ENCODE measurements around the gene SYNGR3.
A peak's percentile ranks its signal among the peaks of the same experiment; 100 is the strongest.

SYNGR3 gene

DNA sequence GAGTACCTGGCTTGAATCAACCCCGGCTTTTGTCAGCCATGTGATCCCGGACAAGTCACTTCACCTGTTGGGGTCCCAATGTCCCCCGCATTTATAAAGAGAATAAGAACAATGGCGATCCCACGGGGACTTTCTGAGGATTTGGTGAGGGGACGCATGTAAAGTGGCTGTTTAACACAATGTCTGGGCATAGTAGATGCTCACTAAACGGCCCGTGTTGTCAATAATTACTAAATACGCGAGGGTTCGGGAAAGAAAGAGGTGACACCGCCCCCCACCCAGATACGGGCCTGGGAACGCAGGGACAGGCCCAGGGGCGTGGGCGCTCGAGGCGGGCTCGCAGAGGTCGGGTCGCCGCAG is 1.8 kb downstream of the SYNGR3 start:
- FAIRE-seq (no peak), DNase-seq (ENCODE audit: insufficient read length, low spot score) (no peak)
- no peak for TF ChIP-seq POU2F2 (IDR thresholded peaks at IDR 0.05; ENCODE audit: low read depth, low read length)

DNA sequence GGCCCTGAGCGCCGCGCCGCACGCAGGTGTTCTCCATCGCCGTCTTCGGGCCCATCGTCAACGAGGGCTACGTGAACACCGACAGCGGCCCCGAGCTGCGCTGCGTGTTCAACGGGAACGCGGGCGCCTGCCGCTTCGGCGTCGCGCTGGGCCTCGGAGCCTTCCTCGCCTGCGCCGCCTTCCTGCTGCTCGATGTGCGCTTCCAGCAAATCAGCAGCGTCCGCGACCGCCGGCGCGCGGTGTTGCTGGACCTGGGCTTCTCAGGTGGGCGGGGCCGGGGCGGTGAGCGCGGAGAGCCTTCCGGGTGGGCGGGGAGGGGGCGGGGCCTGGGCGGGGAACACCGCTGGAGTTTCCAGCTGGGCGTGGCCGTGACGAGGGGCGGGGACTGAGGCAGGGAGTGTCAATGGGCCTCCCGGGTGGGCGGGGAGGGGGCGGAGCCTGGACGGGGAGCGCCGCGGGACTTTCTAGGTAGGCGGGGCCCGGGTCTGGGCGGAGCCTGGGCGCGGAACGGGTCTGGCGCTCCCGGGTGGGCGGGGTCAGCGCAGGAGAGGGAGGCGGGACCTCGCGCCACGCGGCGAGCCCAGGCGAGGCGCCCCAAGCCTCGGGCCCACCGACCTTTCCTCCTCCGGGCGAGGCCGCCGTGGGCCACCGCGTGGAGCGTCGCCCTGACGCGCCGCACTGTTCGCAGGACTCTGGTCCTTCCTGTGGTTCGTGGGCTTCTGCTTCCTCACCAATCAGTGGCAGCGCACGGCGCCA is 2.4 kb downstream of the SYNGR3 start:
- peak; percentile 35; the same call in 1 of the 2 replicates for TF ChIP-seq POLR2A (IDR thresholded peaks at IDR 0.05; ENCODE audit: low read depth, low read length)
- TF ChIP-seq PAX5 (IDR thresholded peaks at IDR 0.05; ENCODE audit: insufficient read depth, low read length, severe bottlenecking), result no peak
- TF ChIP-seq POU2F2 (IDR thresholded peaks at IDR 0.05; ENCODE audit: low read depth, low read length), result no peak
- TF ChIP-seq TAF1 (IDR thresholded peaks at IDR 0.05; ENCODE audit: low read depth, low read length), result 0 out of 2 replicates have a peak, but pooled peaks have one; percentile 24
- TF ChIP-seq SPI1 (IDR thresholded peaks at IDR 0.05; ENCODE audit: low read depth, low read length), result no peak
- 0 out of 2 replicates have a peak, but pooled peaks have one; percentile 22 for TF ChIP-seq POLR2AphosphoS5 (IDR thresholded peaks at IDR 0.05; ENCODE audit: low read depth, low read length)
- FAIRE-seq, result peak; percentile 72

DNA sequence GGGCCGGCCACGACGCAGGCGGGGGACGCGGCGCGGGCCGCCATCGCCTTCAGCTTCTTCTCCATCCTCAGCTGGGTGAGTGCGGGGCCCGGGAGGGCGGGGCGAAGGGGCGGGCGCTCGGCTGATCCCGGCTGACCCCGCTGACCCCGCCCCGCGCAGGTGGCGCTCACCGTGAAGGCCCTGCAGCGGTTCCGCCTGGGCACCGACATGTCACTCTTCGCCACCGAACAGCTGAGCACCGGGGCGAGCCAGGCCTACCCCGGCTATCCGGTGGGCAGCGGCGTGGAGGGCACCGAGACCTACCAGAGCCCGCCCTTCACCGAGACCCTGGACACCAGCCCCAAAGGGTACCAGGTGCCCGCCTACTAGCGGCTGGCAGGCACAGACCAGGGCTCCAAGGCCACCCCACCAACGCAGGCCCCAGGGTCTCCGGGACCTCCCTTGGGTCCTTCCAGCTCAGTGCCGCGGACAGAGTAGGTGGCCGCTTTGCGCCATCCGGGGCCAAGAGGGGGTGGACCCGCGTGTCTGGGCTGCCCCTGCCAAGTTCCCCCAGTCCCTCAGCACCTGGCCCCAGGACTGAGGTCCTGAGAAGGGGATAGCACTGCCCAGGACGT is 3.0 kb downstream of the SYNGR3 start:
- no peak for TF ChIP-seq SPI1 (IDR thresholded peaks at IDR 0.05; ENCODE audit: low read depth, low read length)
- no peak for TF ChIP-seq POLR2A (IDR thresholded peaks at IDR 0.05; ENCODE audit: low read depth, low read length)
- TF ChIP-seq TAF1 (IDR thresholded peaks at IDR 0.05; ENCODE audit: low read depth, low read length), result no peak
- no peak for TF ChIP-seq POU2F2 (IDR thresholded peaks at IDR 0.05; ENCODE audit: low read depth, low read length)
- TF ChIP-seq POLR2AphosphoS5 (IDR thresholded peaks at IDR 0.05; ENCODE audit: low read depth, low read length), result no peak
- no peak for TF ChIP-seq PAX5 (IDR thresholded peaks at IDR 0.05; ENCODE audit: insufficient read depth, low read length, severe bottlenecking)
- DNase-seq (ENCODE audit: insufficient read length, low spot score), result no peak
- FAIRE-seq, result no peak

More for the DNA sequence above, 2.4 kb downstream of the SYNGR3 start:
- peak; percentile 99 for DNase-seq (ENCODE audit: insufficient read length, low spot score)

- TF ChIP-seq SPI1 (IDR thresholded peaks at IDR 0.05; ENCODE audit: low read depth, low read length) (no peak), POLR2A (IDR thresholded peaks at IDR 0.05; ENCODE audit: low read depth, low read length) (no peak), PAX5 (IDR thresholded peaks at IDR 0.05; ENCODE audit: insufficient read depth, low read length, severe bottlenecking) (no peak), TAF1 (IDR thresholded peaks at IDR 0.05; ENCODE audit: low read depth, low read length) (no peak), POLR2AphosphoS5 (IDR thresholded peaks at IDR 0.05; ENCODE audit: low read depth, low read length) (no peak), POU2F2 (IDR thresholded peaks at IDR 0.05; ENCODE audit: low read depth, low read length) (no peak)
- no peak for DNase-seq (ENCODE audit: insufficient read length, low spot score)
- peak; percentile 73 for FAIRE-seq
These were observed 4.0 kb downstream of the SYNGR3 start for GRCh38 chr16:1993731-1994131.

DNA sequence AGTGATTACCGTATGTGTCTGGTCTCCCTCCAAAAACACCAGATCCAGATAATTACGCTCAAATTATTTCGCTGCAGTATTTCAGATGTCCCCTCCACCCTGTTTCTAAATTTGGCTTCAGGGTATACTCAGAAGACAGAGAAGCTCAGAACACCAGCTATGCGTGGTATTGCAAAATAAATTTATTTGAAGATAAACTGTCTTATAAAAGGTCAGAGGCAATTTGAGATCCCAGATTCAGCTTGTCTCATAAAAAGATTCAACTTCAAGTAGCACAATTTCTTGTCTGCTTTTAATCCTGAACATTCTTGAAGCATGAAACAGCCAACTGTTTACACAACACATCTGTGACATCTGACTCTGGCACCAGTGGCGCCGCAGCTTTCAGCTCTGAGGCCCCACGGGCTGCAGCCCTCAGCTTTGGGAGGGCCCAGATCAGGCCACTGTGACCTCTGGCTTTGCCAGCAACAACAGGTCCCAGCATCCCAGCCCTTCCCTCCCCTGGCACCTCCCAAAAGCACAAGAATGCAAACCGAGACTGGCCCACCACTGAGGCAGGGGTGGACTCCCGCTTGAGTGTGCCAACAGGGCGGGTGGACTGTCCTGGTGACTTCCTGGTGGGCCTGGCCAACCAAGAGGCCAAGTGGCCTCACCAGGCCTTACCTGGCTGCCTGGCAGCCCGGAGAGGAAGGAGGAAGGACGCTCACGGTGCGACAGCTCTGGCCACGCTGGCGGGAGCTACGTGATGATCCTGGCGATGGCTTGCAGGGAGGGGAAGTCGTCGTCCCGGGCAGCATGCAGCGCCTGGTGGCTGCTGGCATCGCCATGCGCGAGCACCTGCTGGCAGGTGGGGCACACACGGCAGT is 8.0 kb downstream of the SYNGR3 start:
- FAIRE-seq, result no peak
- no peak for DNase-seq (ENCODE audit: insufficient read length, low spot score)
- TF ChIP-seq POU2F2 (IDR thresholded peaks at IDR 0.05; ENCODE audit: low read depth, low read length) (no peak), POLR2AphosphoS5 (IDR thresholded peaks at IDR 0.05; ENCODE audit: low read depth, low read length) (no peak), SPI1 (IDR thresholded peaks at IDR 0.05; ENCODE audit: low read depth, low read length) (no peak), TAF1 (IDR thresholded peaks at IDR 0.05; ENCODE audit: low read depth, low read length) (no peak), POLR2A (IDR thresholded peaks at IDR 0.05; ENCODE audit: low read depth, low read length) (no peak), PAX5 (IDR thresholded peaks at IDR 0.05; ENCODE audit: insufficient read depth, low read length, severe bottlenecking) (no peak)

- no peak for FAIRE-seq
- TF ChIP-seq PAX5 (IDR thresholded peaks at IDR 0.05; ENCODE audit: insufficient read depth, low read length, severe bottlenecking) (no peak), TAF1 (IDR thresholded peaks at IDR 0.05; ENCODE audit: low read depth, low read length) (no peak), SPI1 (IDR thresholded peaks at IDR 0.05; ENCODE audit: low read depth, low read length) (no peak), POLR2A (IDR thresholded peaks at IDR 0.05; ENCODE audit: low read depth, low read length) (no peak), POU2F2 (IDR thresholded peaks at IDR 0.05; ENCODE audit: low read depth, low read length) (no peak), POLR2AphosphoS5 (IDR thresholded peaks at IDR 0.05; ENCODE audit: low read depth, low read length) (no peak)
- no peak for DNase-seq (ENCODE audit: insufficient read length, low spot score)
These were observed 8.6 kb downstream of the SYNGR3 start for GRCh38 chr16:1998360-1998835.

DNA sequence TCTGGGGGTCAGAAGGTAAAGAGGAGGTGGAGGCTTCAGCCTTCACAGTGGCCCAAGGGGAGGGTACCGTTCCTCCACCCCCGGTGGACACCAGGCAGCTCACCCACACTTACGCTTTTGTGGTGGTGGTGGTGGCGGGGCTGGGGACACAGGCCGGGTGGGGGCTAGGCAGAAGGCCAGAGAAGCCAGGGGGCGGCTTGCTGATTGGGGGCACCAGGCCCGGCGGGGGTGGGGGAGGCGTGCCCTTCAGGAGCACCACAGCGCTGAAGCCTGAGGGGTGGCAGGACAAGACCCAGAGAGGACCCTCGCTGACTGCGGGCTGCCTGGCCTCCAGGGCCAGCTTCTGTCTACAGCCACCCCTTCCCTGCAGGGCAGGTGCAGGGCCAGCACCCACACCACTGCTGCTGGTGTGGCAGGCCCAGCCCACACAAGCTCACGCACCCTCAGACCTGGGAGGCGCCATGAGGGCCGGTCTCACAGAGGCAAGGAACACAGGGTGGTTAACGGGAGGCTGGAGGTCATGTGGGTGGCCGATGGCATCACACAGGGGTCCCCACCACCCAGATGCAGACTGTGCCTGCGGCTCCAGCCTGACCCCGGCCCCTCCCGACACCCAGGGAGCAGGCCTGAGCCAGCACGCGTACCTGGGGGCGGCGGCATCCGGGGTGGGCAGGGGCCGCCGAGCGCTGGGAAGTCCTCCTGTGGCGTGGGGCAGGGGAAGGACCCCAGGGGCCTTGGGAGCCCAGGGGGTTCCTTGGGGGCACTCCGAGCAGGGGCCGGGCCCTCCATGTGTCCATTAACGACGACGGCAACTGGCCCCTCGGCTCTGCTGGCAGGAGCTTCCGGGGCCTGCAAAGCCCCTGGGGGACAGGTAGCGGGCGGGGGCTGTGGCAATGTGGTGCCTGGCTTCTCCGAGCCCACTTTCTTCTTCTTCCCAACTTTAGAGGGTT is 9.4 kb downstream of the SYNGR3 start:
- FAIRE-seq, result no peak
- no peak for DNase-seq (ENCODE audit: insufficient read length, low spot score)
- TF ChIP-seq POLR2AphosphoS5 (IDR thresholded peaks at IDR 0.05; ENCODE audit: low read depth, low read length) (no peak), SPI1 (IDR thresholded peaks at IDR 0.05; ENCODE audit: low read depth, low read length) (no peak), PAX5 (IDR thresholded peaks at IDR 0.05; ENCODE audit: insufficient read depth, low read length, severe bottlenecking) (no peak), POU2F2 (IDR thresholded peaks at IDR 0.05; ENCODE audit: low read depth, low read length) (no peak), POLR2A (IDR thresholded peaks at IDR 0.05; ENCODE audit: low read depth, low read length) (no peak), TAF1 (IDR thresholded peaks at IDR 0.05; ENCODE audit: low read depth, low read length) (no peak)

GRCh38 chr16:1999866-2000514 is 10.2 kb downstream of the SYNGR3 start:
- no peak for TF ChIP-seq POLR2A (IDR thresholded peaks at IDR 0.05; ENCODE audit: low read depth, low read length)
- no peak for TF ChIP-seq TAF1 (IDR thresholded peaks at IDR 0.05; ENCODE audit: low read depth, low read length)
- no peak for TF ChIP-seq SPI1 (IDR thresholded peaks at IDR 0.05; ENCODE audit: low read depth, low read length)
- no peak for TF ChIP-seq PAX5 (IDR thresholded peaks at IDR 0.05; ENCODE audit: insufficient read depth, low read length, severe bottlenecking)
- no peak for TF ChIP-seq POU2F2 (IDR thresholded peaks at IDR 0.05; ENCODE audit: low read depth, low read length)
- no peak for TF ChIP-seq POLR2AphosphoS5 (IDR thresholded peaks at IDR 0.05; ENCODE audit: low read depth, low read length)
- DNase-seq (ENCODE audit: insufficient read length, low spot score) (no peak), FAIRE-seq (no peak)

Data from GM12891 (cell line).